GM19238 (cell line): ENCODE measurements around the gene ASS1.

ENCODE experiments used
- DNase-seq: peaks from one replicate; pipeline ENCODE4 v3.0.0; 2011; ENCODE audit warnings: low spot score; ENCODE audit not compliant: insufficient read length

ASS1 gene

DNA sequence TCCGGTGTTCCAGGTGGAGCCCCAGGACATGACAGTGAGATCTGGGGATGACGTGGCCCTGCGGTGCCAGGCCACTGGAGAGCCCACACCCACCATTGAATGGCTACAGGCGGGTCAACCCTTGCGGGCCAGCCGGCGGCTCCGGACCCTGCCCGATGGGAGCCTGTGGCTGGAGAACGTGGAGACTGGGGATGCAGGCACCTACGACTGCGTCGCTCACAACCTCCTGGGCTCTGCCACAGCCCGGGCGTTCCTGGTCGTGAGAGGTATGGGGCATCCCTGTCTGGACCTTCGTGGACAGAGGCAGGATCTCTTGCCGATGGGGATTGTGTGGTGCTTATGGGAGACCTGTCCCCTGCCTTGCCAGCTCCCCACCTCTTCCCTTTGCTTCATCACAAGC is 26.0 kb upstream of the ASS1 start:
- DNase-seq: no peak

DNA sequence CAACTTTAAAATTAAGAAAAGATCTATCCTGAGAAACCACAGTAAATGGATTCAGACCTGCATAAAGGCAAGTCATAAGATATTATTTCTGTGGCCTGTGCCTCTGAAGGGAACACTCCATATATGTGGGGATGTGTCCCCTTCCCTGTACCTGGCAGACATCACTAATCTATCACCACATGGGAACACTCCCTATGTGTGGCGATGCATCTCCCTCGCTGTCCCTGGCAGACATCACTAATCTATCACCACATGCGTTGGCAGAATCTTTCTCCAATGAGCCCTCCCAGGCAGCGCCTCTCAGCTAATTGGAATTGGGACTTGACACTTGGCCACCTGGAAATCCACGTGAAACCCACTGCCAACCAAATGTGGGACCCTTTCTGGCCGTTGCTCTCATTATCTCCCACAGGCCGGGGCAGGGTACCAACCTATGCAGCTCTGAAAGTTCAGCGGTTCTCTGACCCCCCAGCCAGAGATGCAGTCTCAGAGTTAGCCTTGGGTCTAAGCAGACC is 25.2 kb upstream of the ASS1 start:
- DNase-seq: no peak

DNA sequence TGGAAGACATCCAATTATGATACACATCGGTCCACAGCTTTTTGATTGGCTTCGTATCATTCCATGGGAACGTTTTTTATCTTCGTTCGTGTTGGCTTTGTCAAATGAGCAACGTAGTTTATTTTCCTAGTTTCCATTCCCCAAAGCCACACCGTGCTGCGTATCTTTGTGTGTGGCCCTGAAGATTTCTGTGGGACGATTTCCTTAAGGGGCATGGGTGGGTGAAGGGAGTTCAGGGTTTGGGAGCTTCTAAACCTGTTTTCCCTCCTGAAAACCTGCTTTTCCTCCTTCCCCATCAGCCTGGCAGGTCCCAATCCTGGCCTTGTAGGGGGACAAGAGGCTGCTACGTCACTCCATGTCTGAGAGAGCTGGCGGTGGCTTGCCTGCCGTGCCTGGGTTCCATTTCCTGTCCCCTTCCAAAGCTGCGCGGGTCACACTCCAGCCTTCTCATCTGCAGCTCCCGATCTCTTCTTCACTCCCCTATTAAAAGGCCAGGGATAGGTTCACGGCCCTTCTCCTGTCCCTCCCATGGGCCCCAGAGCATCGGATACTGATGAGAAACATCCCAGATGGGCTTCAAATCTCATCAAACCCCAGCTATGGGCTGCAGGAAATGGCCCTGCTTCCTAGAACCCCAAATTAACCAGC is 23.5 kb upstream of the ASS1 start:
- no peak for DNase-seq

- no peak for DNase-seq
Observed at GRCh38 chr9:130421802-130422276, 22.9 kb upstream of the ASS1 start.

- no peak for DNase-seq
Observed at GRCh38 chr9:130422546-130422945, 22.2 kb upstream of the ASS1 start.

DNA sequence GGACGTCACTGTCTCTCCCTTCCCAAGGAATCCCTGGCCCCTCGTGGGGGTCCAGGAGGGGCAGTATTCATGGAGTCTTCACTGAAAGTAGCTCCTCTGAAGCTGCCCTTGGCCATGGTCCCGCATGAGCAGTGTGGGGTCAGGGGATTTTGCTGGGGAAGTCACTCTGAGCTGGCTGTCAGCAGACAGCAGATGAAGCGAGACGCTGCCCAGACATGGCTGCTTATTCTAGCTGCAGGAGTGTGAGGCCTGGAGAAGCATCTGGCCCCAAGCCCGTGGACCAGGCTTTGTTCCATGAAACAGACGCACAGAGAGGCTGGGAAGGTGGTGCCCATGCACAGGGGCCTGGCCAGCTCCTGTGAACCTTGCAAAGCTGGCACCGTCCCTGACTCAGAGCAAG is 21.5 kb upstream of the ASS1 start:
- DNase-seq: no peak

GRCh38 chr9:130424595-130425454 is 19.9 kb upstream of the ASS1 start:
- DNase-seq: no peak

DNA sequence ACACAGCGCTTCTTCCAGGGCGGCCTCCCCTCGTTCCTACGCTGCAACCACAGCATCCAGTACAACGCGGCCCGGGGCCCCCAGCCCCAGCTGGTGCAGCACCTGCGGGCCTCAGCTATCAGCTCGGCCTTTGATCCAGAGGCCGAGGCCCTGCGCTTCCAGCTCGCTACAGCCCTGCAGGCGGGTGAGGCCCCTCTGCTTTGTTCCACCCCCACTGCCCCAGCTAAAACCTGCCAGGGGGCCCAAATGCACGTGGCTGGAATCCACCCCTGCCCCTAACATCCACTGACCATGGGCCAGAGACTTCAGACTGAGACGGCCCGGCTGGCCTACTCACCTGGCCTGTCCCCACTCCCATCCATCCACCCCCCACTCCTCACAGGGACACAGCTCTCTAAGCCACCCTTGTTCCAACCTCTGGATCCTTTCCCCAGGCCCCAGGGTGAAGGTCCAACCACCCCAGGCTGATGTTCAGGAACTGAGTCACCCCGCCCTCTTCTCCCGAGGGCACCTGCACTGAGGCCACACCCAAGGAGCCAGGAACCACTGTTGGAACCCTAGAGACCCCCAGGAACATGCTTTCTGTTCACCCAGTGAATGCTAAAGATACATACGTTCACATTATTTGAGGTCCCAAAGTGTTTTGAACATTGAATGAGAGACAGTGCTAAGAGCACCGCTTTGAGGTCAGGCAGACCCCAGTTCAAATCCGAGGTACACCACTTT is 18.9 kb upstream of the ASS1 start:
- DNase-seq: no peak

- DNase-seq: no peak
Observed at GRCh38 chr9:130426467-130426773, 18.3 kb upstream of the ASS1 start.

DNA sequence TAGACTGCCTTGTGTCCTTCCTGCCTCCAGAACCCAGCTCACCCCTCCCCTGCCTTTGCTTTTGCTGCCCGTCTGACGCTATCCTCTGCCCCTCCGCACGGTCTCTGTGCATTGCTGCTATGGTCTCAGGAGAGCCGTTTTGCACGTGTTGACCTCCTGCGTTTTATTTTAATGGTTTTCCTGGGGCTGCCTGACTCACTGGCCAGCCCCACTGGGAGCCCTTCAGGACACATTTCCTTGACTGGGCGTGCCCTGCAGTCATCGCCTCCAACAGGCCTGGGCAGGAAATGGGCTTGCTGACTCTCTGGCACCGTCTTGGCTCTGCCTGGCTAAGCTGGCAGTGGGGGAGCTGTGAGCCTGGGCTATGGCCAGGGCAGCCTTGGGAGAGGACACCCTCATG is 17.9 kb upstream of the ASS1 start:
- no peak for DNase-seq

DNA sequence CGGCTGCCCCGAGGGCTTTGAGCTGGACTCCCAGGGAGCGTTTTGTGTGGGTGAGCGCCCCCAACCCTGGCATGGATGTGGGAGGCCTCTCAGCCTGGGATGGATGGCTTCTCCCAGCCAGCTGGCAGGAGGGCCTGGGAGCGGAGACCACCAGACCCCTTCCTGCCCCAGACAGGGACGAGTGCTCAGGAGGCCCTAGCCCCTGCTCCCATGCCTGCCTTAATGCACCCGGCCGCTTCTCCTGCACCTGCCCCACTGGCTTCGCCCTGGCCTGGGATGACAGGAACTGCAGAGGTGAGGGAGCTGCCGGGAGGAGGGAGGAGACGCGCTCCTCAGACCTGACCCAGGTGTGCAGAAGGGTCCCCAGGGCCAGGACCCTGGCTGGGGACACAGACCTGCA is 17.4 kb upstream of the ASS1 start:
- no peak for DNase-seq

GRCh38 chr9:130428086-130428665 is 16.6 kb upstream of the ASS1 start:
- no peak for DNase-seq

DNA sequence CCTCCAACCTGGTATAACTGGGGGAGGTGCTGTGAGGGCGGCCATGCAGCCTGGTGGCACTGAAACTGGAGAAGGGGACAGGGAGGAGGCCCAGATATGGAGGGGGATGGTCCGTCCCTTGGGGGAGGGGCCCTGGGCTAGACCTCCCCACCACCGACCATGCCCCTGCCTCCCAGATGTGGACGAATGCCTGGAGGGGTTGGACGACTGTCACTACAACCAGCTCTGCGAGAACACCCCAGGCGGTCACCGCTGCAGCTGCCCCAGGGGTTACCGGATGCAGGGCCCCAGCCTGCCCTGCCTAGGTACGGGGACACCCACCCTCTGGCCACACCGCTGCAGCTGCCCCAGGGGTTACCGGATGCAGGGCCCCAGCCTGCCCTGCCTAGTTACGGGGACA is 15.4 kb upstream of the ASS1 start:
- DNase-seq: no peak

DNA sequence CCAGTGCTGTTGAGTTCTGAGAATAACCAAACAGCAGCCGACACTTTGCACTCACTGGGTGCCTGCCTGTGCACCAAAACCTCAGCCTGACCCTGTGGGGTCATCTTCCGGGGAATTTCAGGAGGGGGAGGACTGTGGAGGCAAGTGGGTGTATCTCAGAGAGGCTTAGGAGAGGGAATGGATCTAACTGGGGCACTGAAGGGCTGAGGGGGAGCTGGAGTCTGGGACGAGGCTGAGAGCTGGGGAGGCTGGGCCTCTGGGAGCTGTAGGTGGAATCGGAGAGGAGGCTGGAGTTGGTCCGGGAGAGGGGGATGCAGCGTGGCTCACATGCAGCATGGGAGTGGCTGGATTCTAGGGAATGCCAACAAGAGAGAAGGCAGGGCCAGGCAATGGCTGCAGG is 14.9 kb upstream of the ASS1 start:
- DNase-seq: no peak

DNA sequence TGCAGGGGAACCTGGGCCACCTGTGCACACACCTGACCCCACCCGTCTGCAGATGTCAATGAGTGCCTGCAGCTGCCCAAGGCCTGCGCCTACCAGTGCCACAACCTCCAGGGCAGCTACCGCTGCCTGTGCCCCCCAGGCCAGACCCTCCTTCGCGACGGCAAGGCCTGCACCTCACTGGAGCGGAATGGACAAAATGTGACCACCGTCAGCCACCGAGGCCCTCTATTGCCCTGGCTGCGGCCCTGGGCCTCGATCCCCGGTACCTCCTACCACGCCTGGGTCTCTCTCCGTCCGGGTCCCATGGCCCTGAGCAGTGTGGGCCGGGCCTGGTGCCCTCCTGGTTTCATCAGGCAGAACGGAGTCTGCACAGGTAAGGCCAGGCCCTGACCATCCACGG is 14.5 kb upstream of the ASS1 start:
- no peak for DNase-seq

- no peak for DNase-seq
Observed at GRCh38 chr9:130430734-130431535, 13.8 kb upstream of the ASS1 start.

DNA sequence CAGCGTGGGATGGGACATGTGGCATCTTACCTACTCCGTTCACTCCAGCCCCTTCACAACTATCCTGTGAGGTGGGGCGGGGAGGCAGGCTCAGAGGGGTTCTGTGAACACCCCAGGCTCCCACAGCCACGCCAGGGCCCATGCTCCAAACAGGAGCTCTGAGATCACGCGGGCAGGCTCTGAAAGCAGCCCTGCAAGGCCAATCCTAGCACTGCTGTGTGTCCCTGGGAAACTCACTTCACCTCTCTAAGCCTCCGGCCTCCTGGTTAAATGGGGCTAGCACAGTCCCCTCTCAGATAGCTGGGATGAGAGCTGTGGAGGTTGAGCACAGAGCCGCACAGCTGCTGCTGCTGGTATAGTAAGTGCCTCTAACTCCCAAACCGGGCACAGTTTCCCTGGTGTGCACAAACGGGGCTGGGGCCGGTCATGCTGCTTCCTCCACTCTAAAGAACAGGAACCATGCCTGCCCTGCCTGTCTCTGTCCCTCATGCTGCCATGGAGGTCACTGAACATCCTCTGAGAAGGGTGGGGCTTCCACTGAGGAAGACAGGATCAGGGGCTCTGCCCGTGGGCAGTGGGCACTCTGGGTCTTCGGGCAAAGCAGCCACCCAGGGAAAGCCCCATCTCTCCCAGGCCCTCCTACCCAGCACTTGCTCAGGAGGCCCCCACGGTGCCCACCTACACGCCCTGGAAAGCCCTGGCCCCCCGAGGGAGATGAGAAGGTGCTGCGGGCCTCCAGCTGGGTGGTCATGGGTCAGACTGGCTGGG is 13.0 kb upstream of the ASS1 start:
- DNase-seq: no peak

DNA sequence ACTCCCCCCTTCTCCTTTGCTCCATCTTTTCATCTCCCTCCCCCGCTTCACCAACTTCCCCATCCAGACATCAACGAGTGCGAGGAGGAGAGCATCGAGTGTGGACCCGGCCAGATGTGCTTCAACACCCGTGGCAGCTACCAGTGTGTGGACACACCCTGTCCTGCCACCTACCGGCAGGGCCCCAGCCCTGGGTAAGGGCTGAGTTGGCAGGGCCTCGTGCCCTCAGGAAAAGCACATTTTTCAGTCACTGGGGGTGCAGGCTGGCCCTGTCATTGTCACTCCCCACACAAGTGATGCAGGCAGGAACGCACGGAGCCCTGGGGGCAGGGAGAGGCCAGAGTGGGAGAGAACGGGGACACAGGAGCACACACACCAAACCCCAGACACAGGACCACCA is 12.4 kb upstream of the ASS1 start:
- DNase-seq: no peak

DNA sequence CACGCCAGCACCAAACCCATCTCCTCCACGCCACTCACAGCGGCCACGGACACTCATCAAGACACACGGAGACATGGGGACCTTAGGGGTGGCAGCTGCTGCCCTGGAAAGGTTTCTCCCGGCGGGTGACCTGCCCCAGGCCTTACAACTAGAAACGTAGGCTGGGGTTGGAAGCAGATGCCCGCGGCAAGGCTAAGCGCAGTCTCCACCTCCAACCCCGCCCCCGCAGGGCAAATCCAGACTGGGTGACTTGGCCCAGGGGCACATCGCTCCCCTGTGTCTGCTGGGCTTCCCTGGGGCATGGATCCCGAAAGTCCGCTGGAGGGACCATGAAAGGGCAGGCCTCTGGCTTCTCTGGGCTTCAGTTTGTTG is 12.0 kb upstream of the ASS1 start:
- DNase-seq: no peak

GRCh38 chr9:130433168-130433946 is 11.4 kb upstream of the ASS1 start:
- DNase-seq: peak; percentile 56
